GM18520 (cell line): ENCODE data around the gene ST7.

Source experiments
- ATAC-seq: cut with Tn5 transposase; IDR thresholded peaks from one replicate; pipeline ENCODE4 v1.9.1; 2021; ENCODE audit not compliant: unreplicated experiment

ST7 gene

DNA sequence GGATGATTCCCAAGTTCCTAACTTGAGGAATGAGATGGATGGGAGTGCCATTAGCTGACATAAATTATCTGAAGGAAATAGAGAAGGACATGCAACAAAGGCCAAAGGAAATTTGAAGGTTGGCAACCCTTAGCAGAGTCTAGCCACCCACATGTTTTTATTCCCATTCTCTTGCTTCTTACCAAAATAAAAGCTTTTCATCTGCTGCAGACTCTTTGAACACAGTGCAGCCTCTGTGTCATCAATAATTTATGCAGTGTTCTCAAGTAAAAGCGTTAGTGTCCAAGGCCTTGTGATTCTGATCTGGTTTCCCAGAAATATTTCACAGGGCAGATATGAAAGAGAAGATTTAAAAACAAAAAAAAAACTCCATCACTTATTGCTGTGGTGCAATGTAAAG is 98.5 kb downstream of the ST7 start:
- no peak for ATAC-seq

DNA sequence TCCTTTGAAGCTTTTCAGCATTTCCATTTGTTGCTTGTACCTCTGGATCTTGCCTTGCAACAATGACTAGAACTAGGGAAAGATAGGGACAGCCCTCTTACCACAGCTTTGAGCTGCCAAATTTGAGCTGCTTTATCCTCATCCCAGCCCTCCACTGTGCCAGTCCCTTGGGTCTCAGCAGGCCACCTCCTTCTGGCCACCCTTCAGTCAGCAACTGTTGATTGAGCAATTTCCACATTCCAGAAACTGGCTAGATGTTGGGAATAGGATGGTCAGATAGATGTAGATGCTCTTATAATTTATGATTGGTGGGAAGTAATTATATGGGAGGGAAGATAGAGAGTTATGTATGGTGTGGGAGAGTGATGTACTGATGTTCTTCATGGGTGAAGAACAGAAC is 100.1 kb downstream of the ST7 start:
- ATAC-seq, result no peak

DNA sequence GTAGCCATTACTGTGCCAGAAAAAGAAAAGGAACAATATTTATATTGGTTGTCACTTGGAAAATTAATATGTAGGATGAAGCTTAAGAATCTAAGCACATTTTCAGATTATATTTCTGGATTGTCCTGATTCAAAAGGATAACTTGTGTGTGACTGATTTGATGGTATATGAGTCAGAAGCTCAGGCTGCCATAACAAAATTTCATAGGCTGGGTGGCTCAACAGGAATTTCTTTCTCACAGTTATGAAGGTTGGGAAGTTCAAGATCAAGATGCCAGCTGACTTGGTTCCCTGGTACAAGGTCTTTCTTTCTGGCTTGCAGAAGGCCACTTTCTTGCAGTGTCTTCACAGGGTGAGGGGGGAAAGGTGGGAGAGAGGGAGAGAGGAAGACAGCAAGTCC is 108.5 kb downstream of the ST7 start:
- no peak for ATAC-seq

- no peak for ATAC-seq
Observed at GRCh38 chr7:117062300-117062699, 109.0 kb downstream of the ST7 start.

GRCh38 chr7:117064688-117065087 is 111.4 kb downstream of the ST7 start:
- ATAC-seq, result no peak

- ATAC-seq, result no peak
Observed at GRCh38 chr7:117065571-117066150, 112.4 kb downstream of the ST7 start.

DNA sequence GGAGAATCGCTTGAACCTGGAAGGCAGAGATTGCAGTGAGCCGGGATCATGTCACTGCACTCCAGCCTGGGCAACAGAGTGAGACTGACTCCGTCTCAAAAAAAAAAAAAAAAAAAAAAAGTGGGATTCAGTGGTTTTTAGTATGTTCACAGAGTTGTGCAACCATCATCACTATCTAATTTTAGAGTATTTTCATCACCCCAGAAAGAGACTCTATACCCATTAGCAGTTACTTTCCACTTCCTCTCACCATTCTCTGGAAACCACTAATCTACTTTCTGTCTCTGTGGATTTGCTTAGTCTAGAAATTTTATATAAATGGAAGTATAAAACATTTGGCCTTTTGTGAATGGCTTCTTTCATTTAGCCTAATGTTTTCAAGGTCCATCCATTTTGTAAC is 113.4 kb downstream of the ST7 start:
- no peak for ATAC-seq

DNA sequence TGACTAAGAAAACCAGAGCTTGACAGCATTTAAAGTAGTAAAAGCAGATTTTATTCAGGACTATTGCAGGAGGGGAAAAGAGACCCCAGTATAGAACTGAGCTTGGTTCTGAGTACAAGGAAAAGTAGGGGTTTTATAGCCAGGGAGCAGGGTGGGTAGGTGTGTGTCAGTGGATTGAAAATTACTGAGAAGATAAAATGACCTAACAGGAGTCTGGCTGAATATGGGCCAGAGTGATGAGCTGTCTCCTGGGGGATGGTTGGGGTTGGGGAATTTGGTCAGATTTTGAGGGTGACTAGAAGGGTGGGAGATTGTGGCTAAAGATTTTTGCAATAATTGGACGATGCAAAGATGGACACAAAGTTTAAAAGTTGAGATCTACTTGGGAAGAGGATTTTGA is 114.0 kb downstream of the ST7 start:
- ATAC-seq, result no peak

DNA sequence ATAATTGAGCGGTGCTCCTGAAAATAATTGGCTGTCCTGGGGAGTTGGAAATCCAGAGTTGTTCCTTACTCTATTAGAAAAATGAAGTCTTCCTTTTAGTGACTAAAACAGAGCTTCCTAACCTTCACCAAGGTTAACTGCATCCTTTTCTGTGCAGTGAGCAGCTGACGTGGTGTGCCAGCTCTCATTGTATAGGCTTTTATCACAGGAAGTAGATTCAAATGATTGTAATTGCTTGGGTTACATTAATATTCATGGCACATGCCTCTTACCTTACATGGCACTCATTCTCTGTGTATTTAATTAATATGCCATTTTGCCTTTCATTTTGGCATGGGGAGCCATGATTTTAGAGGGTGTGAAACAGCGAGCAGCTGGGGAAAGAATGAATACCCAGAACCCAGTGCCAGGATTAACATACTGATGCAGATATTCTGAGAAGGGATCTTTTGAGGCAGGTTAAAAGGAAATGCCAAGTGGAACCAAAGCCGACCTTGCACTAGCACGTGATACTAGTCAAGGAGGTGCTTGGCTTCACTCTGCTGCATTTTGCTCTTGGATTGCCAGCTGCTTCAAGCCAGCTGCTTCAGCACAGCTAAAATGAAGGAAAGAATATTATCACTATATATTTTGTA is 115.3 kb downstream of the ST7 start:
- ATAC-seq, result no peak

DNA sequence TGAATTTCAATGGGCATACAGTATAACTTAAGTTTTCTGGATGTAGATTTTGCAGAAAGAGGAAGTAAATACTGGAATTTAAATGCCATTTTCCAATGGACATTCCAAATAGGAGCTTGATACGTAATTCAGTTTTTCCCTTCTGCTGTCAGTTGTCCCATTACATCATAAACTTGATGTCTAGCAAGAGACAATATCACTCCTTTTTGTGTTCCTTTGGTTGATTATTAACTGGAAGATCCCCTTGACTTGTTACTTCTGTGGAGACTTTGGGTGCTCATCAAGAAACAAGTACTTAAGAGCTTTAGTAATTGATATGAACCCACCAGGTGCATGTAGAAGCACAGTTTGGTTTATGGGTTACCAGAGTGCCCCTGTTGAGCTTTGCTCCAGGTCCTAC is 116.1 kb downstream of the ST7 start:
- peak; percentile 38 for ATAC-seq

DNA sequence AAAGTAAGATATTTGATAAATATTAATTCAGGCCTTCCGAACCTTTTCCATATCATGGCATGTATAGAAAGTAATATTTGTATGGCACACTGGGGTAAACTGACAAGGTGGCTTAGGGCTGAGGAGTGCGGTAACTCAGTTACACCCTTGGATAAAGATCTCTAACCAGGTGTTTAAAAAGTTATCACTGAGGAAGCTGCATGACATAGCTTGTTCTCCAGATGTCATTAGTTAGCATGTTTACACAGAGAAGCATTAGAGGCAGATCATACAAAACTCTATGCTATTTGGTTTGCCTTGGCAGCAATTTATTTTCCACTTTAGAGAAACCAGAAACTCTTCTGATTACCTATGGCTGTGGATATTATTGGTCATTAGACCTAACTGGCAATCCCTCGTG is 118.2 kb downstream of the ST7 start:
- ATAC-seq, result no peak

- no peak for ATAC-seq
Observed at GRCh38 chr7:117072620-117073118, 119.4 kb downstream of the ST7 start.

GRCh38 chr7:117074378-117074777 is 121.1 kb downstream of the ST7 start:
- ATAC-seq, result no peak

DNA sequence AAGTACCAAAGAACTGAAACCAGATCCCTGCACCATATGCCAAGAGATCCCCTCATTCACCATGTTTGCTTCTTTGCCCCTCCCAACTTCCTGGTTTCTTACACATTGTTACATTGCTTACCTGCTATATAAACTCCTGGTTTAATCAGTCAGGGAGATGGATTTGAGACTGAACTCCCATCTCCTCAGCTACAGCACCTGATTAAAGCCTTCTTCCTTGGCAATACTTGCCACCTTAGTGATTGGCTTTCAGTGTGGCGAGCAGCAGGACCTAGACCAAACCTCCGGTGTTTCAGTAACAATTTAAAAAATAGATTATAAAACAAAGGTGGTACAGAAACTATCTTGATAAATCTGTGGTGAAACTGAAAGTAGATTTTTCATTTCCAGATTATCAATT is 122.6 kb downstream of the ST7 start:
- ATAC-seq, result no peak

DNA sequence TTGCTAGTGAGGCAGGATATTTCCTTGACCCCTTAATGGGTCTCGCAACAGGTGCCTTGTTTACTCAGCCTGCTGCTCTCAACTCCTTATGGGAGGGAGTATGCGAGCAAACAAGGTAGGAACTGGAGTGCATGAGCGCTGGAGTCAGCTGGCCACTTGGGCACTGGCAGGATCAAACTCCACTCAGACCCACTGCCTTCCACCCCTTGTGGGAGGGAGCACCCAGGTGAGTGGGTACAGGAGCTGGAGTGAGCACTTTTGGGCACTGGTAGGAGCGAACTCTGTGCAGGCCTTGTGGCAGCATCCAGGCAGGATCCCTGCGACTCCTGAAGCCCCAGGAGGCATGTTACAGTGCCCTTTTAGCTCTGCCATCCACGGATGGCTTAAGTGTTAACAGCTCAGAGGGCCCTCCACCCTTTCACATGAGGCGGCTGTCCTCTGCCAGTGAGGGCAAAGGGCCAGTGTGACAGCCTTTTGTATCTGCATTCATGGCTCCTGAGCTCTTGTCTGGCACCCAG is 123.2 kb downstream of the ST7 start:
- no peak for ATAC-seq

GRCh38 chr7:117077658-117078057 is 124.4 kb downstream of the ST7 start:
- ATAC-seq, result no peak

GRCh38 chr7:117082647-117083046 is 129.3 kb downstream of the ST7 start:
- ATAC-seq, result no peak

DNA sequence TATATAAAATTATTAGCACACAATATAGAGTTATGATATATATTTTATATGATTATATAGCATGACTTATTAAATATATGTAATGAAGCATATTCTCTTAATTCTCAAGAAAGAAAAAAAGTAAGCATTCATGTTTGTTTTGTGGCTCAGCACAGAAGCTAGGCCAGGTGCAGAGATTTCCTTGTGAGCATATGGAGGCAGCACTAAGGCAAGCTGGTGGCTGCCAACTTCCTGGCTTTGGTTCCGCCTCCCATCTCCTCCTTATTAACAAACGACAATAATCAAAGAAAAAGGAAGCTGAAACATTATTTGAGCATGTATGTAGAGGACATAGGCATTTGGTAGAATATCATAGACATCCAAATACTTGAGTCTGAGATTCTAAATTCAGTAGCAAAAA is 130.3 kb downstream of the ST7 start:
- ATAC-seq, result no peak

DNA sequence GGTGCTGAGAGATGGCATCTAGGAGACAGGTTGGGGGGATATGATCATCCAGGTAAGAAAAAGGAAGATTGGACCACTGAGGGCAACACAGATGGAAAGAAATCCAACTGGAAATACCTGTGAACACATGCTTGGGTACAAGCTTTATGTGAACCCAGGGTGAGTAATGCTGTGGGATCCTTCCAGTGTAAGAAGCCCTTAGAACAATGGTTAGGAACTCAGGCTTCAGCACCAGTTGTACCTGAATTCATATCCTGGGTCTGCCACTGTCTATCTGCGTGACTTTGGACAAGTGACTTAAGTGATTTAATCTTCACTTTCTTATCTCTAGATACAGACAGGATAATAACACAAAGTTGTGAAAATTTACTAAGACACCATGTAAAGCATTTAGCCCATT is 131.0 kb downstream of the ST7 start:
- no peak for ATAC-seq

- no peak for ATAC-seq
Observed at GRCh38 chr7:117085275-117085674, 132.0 kb downstream of the ST7 start.

DNA sequence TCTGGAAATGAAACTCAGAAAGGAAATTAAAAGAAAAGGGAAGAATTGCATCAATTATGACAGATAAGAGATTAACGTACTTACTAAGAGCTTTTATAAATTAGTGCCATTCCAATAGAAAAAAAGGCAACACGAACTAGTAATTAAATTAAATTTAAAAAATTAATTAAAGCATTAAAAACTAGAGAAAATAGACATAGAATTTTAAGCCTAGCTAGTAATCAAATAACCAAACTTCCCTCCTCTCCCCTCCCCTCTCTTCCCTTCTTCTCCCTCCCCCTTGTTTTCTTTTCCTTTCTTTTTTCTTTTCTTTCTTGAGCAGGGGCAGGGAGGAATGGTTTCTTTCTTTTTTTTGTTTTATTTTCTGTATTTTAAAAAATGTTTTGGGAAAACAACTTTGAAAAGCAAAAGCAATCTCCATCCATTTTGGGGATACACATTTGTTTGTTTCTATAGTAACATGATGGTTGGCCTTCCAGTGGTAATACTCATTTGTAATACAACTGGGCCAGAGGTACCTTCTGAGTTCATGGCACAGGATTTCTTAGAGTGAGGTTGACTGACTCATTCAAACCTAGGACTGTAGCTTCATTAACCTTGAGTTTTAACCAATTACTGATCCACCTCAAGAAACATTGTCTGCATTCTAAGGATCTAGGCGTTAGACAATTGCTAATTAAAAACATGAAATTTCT is 132.6 kb downstream of the ST7 start:
- ATAC-seq, result no peak

GRCh38 chr7:117086788-117087187 is 133.5 kb downstream of the ST7 start:
- ATAC-seq, result no peak
